Breast epithelium (tissue), 3 donors: ENCODE data around the gene PMEL.

ENCODE experiments used
- POLR2A ChIP-seq: fragments of 450-650 bp; IDR thresholded peaks from one replicate; pipeline ENCODE4 v1.6.1; 2016; ENCODE audit warnings: antibody characterized with exemption, mild to moderate bottlenecking, moderate library complexity
- POLR2AphosphoS5 ChIP-seq, 3 donors: sonication (generic); formaldehyde crosslinking; IDR thresholded peaks; one replicate each; pipeline ENCODE4 v1.6.1; 2017; ENCODE audit warnings: antibody characterized with exemption in 3 of 3
- TF ChIP-seq, protein P1 (sequence below), 3 donors: fragments of 450-650 bp; IDR thresholded peaks; one replicate each; pipeline ENCODE4 v1.5.1; 2016 to 2017; ENCODE audit warnings: antibody characterized with exemption in 3 of 3, mild to moderate bottlenecking in 3 of 3, moderate library complexity in 3 of 3

DNA sequence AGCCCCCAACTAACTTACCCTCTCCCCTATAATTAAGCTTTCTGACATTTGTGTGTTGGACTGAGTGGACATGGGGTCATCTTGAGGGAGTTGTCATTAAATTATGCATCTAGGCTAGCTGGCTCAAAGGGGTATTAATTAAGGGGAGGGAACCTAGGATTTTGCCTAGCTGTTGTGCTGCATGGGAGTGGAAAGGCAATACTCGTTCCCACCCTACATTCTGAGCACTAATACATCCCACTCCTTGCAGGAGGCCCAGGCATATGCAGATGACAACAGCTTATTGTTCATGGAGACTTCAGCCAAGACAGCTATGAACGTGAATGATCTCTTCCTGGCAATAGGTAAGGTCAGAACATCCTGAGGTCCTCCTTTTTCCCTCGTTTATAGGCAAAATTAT, 25.3 kb upstream of the PMEL start:
- TF ChIP-seq POLR2AphosphoS5 (IDR thresholded peaks at IDR 0.05) = no peak
- TF ChIP-seq, protein P1, sequence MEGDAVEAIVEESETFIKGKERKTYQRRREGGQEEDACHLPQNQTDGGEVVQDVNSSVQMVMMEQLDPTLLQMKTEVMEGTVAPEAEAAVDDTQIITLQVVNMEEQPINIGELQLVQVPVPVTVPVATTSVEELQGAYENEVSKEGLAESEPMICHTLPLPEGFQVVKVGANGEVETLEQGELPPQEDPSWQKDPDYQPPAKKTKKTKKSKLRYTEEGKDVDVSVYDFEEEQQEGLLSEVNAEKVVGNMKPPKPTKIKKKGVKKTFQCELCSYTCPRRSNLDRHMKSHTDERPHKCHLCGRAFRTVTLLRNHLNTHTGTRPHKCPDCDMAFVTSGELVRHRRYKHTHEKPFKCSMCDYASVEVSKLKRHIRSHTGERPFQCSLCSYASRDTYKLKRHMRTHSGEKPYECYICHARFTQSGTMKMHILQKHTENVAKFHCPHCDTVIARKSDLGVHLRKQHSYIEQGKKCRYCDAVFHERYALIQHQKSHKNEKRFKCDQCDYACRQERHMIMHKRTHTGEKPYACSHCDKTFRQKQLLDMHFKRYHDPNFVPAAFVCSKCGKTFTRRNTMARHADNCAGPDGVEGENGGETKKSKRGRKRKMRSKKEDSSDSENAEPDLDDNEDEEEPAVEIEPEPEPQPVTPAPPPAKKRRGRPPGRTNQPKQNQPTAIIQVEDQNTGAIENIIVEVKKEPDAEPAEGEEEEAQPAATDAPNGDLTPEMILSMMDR (IDR thresholded peaks at IDR 0.05) = no peak
- TF ChIP-seq POLR2A = no peak
